ENCODE results near the gene SIK1.
"Not testable (repeated sequence)": the region's sequence is repeated elsewhere in the genome, so short reads cannot be mapped to it uniquely, and the experiment has no call there.

SIK1 gene

DNA sequence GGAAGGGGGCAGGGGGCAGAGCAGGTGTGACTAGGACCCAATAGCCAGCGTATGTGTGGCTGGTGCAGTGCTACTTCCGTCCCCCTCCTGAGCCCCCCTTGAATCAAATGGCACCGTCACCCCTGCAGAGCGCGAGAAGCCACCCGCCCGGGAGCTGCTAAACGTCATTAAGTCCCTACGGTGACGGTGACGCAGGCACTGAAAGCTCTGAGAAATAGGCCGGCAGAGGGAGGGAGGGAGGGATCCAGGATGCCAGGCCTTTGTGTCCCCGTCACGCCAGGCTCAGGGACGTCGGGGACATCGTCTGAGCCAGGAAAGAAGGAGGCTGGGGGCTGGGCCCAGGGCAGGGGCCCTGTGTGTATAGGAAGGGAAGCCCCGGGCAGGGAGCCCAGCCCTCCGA, 43.6 kb downstream of the SIK1 start:
- DNase-seq = not testable (repeated sequence)

DNA sequence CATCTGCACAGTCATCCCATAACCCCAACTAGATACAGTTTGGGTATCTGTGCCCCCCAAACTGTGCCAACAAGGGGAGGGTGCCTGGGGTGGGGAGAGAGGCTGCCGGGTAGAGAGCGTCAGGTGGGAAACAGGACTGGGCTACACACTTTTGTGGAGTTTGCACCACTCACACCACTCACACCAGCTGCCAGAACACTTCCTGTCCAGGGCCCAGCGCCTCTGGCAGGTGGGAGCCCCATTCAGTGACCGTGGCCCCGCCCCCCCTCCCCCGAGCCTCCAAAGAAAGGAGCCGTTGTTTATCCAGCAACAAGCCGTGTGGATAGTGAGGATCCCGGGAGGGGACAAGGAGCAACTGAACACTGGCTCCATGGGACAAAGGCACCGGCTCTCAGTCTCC, 44.0 kb downstream of the SIK1 start:
- not testable (repeated sequence) for DNase-seq

DNA sequence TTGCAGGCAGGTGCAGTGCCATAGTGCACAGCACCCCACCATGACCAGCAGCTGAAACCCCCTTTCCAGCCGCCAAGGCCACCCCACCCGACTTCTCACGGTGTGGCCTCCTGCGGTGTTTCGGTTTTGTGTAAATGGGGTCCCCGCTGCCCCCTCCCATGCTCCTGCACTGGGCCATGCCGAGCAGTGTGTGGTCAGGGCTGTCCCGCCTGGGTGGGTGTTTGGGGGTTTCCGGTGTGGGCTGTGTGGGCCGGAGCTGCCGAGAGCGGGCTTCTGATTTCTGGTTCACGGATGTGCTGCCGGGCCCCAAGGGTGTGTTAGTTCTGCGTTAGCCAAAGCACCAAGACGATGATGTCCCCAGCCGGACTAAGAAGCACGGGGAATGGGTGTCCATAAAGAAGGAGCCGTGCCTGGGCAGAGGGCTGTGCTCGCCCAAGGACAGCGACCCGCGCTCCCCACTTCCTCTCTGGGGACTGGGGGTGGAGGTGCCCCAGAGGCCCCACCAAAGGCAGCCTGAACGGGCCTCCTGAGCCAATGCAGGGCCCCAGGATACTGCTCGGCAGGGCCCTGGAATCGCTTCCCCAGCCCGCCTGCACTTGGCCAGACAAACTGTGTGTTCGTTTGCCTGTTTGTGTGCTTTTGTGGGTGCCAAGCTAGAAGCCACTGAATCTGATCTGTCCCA, 45.9 kb downstream of the SIK1 start:
- not testable (repeated sequence) for DNase-seq

DNA sequence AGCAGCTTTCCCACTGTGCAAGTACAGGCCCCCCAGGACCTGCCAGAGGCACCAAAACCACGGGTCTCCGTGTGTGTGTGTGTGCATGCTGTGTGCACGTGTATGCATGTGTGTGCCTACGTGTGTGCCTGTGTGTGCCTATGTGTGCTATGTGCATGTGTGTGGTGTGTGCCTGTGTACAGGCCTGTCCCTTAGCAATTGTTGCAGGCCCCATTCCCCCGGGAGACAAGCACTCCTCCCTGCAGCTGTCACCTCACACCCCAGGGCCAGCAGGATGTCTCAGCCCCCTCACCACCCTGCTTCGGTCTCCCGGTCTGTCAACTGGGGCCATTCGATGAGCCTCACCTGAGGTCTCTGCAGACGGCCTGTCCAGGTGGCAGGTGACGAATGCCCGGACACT, 46.6 kb downstream of the SIK1 start:
- DNase-seq = not testable (repeated sequence)

DNA sequence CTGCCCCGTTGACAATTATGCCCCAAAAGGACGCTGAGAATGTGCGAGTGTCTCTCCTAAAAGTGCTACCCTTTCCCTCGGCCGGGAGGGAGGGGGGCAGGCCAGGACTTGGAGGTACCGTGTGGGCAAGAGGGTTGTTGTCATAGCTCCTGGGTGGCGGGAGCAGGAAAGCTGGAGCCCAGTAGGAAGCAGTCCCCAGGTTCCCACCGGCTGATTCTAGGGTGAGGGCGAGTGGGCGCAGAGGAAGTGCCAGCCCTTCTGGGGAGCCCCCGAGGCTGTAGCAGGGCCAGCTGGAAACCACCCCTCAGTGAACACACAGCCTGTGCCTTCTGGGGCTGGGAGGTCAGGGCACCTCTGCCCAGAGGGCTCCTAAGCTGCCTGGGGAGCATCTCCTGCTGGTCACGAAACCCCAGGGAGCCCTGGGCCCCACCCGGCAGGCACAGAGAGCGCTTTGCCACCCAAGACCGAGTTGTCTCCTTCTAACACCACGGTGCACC, 47.3 kb downstream of the SIK1 start:
- not testable (repeated sequence) for DNase-seq

DNA sequence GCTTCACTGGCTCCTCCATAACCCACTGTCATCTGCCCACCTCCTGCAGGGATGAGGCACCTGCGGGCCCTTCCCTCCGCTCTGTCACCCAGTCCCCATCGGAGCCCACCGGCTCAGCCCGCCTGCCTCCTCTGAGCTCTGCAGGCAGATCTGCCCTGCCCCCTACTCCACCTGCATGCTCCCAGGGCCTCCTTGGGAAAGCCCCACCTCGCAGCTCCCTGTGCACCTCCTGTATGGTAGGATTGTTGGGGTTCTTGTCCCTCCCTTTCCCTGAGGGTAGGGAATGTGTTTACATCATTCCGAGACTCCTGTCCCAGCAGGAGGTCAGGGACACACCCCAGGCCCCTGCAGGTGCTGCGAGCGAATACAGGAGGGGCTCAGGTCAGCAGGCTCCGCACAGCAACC, 50.5 kb downstream of the SIK1 start:
- no peak for DNase-seq

DNA sequence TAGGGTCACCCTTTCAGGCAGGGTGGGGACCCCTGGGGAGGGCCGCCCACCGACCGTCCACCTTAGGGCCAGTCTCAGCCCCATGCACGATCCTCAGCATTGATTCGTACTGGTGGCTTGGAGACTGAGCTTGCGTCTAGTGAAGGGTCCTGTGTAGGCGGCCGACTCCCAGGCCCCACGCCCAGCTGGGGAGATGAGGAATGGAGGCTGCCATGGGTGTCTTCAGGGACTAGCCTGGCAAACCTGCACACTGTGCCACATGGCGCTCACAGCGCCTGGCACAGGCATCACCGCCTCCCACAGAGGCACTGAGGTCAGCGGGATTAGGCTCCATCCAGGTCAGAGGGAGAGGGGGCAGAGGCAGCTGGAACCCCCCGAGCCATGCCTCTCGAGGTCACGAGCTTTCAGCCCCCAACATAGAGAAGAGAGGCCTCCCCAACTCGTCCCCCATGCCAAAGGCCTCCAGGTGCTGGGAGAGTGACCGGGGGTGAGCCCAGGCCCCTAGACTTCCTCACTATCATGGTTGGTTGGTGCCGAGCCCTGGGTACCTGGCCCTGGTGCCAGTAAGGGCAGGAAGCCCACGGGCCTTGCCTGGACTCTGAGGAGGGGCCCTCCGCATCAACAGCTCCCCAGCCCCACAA, 51.0 kb downstream of the SIK1 start:
- DNase-seq = no peak

DNA sequence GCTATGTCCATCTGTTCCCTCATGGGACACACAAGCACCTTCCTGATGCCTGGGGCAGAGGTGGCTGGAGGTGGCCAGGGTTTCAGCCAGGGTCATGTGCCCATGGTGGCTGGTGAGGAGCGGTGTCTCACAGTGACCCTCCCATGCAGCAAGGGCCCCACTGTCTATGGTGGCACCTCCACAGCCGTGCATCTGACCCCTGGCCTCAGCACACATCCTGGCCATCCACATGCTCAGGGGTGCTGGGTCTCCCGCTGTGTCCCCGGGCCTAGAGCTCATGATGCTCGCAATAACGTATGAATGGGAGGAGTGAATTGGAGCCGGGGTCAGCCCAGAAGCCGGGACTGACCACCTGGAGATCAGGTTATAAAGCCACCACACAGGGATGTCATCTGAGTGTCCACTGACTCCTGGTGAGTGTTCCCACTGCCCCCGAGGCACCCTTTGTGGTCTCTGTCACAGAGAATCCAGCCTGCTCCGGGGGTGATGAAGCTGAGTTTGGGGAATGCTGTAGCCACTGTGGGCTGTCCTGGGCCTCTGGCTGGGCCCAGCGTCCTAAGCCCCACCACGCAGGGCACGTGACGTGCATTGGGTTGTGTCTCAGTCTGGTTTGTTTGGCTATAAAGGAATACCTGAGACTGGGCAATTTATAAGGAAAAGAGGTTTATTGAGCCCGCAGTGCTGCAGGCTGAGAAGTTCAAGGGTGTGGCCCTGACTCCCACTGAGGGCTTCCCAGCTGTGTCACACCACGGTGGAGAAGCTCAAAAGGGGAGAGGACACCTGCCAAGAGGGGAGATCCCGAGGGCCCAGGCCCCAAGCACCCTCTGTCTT, 51.7 kb downstream of the SIK1 start:
- DNase-seq = no peak

DNA sequence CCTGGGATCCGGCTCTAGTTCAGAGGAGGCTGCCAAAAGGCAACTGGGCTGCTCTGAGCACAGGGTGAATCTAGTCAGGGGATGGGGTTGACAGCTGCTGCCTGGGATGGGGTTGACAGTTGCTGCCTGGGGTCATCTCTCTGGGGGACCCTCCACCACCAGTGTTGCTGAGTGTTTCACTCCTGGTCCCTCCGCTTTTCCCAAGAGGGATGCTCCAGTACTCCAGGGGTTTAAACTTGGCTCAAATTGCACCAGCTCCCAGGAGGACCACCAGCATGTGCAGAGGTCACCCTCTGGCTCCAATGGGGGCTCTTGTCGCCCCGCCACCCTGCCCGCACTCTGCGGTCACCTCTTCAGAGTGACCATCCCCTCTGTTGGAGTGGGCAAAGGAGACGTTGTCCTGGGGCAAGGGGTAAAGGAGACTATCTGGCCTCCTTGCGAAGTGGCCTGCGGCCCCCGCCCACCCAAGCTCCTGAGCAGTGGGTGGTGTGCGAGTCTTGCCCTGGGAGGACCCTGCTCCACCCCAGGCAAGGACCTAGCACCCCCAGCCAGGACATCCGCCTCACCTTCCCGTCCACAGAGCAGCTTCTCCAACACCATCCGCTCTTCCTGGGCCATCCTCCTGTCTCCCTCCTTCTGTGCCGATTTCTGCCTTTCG, 52.6 kb downstream of the SIK1 start:
- DNase-seq = no peak

DNA sequence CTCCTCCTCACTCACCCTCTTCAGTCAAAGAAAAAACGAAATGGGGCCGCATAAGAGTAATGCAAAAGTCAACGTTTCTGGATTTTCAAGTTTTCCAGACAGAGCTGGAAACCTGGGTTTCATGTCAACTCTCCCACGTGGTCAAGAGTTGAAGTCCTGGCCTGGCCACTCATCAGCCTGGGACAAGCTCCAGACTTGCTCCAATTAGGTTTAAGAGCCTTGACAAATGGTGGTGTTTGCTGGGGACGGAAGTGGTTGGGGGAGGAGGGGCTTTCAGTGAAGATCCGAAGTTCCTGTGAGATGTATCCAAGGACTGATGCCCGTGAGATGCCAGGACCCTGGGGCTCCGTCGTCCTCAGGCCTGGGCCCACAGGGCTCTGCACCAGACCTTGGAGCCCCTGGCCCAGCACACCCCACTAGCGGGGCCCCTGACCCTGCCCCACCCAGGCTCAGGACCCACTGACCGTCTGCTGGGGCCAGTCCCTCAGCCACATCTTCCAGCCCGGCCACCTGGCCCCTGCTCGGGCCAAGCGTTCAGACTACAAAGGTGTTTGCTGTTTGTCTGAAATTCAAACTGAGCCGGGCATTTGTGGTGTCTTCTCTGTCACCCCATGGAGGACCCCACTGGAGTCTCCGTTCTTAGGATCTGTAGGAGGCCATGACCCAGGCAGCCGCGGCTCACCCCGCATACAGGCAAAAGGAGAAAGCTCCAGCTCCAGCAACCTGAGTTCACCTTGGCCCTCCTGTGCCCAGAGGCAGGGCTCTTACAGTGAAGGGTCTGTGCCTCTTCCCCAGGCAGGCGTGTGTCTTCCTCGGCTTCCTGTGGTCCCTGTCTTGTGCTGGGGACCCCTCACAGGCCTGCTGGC, 53.3 kb downstream of the SIK1 start:
- no peak for DNase-seq

DNA sequence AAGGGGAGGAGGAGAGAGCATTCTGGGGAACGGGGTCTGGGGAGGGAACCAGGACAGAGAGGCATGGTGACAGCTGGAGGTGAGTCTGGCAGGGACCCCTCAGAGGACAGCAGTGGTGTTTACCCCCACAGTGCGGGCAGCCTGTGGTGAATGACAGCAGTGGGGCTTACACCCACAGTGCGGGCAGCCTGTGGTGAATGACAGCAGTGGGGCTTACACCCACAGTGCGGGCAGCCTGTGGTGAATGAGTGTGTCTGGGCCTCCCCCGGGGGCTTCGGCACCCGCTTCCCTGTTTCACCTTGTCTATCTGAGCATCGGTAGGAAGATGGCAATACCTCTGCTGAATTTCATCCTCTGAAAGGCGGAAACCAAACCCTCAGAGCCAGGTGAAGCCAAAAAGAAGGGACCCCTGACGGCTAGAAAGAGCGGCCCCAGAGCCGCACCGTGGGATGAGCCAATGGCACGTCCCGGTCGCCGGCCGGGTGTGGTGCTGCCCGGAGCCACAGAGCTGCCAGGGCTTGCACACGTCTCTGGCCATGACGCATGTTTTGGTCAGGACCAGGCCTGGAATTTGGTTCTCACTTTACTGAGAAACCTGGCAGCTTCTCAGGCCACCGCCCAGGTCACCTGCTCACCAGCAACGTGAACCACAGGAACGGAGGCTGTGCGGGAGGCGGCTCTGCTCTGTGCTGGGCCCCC, 54.1 kb downstream of the SIK1 start:
- DNase-seq = no peak

DNA sequence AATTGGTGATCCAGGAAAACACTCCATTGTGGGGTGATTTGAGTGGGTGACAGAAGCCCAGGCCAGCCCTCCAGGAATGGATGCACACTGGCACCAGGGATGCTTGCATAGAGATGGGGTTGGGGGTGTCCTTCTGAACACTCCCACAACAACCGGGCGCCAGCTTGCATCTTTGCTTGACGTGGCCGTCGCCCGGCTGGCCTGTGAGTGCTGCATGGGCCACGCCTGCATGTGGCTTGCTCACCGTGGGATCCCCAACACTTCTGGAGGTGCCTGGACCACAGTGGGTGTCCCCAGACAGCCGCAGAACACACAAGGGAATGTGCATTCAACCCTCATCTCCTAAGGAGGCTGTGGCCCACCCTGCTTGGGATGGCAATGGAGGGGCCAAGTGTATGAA, 55.1 kb downstream of the SIK1 start:
- DNase-seq = no peak

DNA sequence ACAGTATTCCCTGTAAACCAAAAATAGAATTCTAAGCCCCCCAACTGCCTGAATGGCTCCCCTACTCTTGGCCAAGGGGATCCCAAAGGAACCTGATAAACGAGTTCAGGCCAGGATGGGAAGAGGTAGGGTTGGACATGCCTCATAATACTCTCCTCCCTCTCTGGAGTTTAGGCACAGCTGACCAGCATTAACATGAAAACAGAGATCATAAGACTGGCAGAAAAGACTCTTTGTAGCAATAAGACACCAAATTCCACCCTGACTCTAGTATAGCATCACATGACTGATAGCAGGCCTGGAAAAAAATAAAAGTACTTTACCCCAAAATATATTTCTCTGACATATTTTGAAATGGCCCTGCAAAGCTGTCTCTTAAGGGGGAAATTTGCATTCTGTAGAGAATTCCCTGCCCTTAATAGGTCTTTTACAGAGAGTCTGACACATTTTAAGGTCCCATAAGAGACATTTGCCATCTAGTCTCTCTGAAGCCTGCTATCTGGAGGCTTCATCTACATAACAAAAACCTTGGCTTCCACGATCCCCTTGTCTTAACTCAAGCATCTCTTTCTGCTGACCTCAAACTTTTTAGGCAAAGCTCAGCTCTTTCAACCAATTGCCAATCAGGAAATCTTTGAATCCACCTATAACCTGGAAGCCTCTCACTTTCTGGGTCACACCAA, 55.9 kb downstream of the SIK1 start:
- no peak for DNase-seq

DNA sequence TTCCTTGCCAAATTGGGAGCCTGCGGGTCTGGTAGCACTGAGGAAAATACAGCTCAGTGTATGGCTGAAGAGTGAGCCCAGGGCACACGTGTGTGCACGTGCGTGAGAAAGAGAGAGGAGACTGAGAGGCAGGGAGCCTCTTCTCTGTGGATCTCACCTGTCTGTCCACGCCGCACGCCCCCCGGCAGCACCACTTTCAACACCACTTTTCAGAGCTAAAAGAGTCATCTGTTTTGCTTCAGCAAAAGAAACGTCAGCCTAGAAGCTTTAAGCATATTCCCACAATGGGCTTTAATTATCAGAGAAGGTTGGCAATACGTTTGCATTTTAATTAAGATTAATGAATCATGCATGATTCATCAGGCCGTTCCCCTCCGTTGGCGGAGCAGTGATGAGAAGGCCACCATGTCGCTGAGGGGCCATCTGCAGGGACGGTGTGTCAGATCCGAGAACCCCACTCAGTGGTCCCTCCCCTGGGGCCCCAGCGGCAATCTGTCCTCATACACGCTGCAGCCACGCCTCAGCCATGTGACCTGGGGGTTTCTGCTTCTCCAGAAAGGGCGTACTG, 56.8 kb downstream of the SIK1 start:
- DNase-seq = no peak

DNA sequence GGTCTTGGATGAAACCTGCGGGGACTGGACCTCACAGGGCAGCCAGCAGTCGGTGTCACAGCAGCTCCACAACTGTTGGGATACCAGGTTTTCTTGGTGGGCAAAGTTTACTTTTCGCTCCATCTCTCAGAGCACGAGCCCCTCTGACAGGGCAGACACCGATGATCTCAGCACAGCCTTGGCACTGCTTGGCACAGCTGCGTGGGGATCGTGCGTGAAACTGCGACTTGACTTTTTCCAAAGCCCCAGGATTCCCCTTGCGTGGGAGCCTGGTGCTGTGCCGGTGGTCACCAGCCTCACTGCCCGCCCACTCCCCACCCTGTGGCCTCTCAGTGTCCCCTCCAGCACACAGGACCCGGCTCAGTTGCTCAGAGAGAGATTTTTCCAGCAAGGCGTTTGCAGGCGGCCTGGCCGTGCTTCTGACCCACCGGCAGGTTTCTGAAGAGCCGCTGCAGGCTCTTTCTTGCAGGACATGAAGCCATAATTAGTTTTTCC, 57.3 kb downstream of the SIK1 start:
- no peak for DNase-seq

DNA sequence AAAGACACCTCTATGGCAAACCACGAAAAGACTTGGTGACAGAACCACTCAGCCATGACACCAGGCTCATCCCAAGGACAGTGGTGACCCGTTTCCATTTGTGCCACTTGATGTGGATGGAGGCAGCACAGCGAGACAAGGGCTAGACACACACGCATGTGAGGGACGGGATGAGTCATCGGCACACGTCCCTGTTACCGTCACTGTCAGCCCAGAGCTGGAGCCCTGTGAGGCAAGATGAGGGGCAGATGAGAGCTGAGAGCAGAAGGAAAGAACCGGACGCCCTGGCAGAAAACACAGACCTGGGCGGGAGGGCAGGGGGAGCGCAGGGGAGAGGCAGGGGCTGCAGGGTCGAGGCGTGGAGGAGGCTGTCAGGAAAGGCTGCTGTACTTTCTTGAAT, 57.8 kb downstream of the SIK1 start:
- no peak for DNase-seq

DNA sequence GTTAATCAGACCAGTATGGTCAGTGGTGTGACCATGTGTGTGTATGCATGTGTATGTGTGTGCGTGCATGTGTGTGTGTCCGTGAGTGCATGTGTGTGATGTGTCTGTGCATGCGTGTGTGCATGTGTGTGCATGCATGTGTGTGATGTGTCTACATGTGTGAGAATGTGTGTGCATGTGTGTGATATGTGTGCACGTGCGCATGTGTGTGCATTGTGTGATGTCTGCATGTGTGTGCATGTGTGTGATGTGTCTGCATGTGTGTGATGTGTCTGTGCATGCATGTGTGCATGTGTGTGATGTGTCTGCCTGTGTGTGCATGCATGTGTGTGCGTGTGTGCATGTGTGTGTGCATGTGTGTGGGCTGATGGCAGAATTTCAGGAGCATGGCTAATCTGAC, 58.2 kb downstream of the SIK1 start:
- no peak for DNase-seq

DNA sequence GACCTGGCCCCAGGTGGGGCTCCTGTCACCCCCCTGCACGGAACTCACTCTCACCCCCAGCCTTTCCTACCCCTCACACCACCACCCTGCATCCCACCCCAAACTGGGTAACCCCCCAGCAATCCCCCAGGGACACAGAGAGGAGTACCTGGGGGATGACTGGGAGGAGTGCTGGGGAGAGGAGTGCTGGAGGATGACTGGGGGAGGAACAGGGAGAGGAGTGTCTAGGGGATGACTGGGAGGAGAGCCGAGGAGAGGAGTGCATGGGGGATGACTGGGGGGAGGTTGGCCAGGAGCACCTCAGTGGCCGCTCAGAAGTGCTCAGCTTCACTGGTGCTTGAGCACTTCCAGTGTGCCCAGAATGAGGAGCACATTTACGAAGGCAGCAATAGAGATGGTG, 59.1 kb downstream of the SIK1 start:
- no peak for DNase-seq

DNA sequence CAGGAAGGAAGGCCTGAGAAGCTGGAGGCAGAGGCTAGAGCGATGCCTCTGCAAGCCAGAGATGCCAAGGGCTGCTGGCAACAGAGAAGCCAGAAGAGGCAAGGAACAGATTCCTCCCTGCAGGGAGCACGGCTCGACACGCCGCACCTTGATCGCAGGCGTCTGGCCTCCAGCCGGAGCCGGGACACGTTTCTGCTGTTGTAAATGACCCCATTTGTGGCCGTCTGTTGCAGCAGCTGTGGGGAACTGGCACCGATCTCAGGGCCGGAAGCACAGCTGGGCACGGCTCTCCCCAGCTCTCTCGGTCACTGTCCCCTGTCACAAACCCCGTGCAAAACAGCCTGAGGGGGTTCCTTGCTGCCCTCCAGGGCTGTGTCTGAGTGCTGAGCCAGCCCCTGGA, 59.6 kb downstream of the SIK1 start:
- peak; percentile 67 for DNase-seq

DNA sequence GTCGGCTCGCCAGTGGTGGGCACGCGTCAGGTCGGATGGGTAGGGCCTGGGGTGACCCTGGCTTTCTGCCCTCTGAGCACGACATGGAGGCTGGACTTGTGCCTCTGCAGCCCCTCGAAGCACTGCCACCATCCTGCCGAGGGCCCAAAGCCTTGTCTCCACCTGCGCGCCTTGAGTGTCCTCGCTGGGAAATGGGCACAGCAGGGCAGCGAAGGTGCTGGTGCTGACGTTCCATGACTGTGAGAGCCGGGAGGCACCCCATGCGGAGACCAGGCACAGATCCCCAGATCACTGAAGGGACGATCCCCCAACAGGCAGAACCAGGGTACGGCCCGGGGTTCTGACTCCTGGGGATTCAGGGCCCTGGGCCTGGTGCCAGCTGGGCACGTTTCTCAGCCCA, 60.3 kb downstream of the SIK1 start:
- DNase-seq = no peak
